Cerebellar nuclear complex (tissue), 1 donor: ENCODE results near the gene NELFCD.
"Not testable (repeated sequence)": the region's sequence is repeated elsewhere in the genome, so short reads cannot be mapped to it uniquely, and the experiment has no call there.

Source experiments
- DNase-seq, 2 experiments: peaks; one replicate each; lab custom pipeline; 2025; lab: John Stamatoyannopoulos, UW

The NELFCD gene

GRCh38 chr20:58973179-58973578, 7.9 kb upstream of the NELFCD start:
- no peak for DNase-seq

DNA sequence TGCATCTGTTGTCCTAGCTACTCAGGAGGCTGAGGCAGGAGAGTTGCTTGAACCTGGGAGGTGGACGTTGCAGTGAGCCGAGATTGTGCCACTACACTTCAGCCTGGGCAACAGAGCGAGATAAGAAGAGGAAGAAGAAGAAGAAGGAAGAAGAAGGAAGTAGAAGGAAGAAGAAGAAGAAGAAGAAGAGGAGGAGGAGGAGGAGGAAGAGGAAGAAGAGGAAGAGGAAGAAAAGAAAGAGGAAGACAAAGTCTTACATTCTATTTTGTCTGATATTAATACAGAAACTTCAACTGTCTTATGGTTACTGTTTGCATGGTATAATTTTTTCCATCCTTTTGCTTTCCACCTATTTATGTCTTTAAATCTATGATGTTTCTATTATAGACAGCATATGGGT, 7.2 kb upstream of the NELFCD start:
- DNase-seq, result no peak

GRCh38 chr20:58975353-58975752, 5.7 kb upstream of the NELFCD start:
- DNase-seq, result no peak

DNA sequence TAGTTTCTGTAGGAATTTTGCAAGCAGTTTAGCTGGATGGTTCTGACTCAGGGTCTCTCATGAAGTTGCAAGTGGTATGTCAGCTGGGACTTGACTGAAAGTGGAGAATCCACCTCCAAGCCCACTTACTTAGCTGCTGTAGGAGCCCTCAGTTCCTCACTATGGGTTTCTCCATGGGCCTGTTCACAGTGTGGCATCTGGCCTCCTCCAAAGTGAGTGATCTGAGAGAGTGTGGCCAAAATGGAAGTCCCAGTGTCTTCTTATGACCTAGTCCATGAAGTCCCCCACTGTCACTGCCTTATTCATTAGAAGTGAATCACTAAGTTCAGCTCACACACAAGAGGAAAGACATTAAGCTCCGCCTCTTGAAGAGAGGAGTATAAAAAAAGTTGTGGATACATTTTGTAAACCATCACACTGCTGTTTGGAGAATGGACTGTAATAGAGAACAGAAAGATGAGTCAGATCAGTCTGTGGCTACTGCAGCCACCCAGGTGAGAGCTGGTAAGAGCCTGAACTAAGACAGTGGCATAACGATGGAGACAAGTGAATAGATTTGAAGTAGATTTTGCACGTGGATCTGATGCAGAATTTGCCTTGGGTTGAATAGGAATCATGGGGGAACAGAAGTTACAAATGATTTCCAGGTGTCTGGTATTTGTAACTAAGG, 4.9 kb upstream of the NELFCD start:
- no peak for DNase-seq

DNA sequence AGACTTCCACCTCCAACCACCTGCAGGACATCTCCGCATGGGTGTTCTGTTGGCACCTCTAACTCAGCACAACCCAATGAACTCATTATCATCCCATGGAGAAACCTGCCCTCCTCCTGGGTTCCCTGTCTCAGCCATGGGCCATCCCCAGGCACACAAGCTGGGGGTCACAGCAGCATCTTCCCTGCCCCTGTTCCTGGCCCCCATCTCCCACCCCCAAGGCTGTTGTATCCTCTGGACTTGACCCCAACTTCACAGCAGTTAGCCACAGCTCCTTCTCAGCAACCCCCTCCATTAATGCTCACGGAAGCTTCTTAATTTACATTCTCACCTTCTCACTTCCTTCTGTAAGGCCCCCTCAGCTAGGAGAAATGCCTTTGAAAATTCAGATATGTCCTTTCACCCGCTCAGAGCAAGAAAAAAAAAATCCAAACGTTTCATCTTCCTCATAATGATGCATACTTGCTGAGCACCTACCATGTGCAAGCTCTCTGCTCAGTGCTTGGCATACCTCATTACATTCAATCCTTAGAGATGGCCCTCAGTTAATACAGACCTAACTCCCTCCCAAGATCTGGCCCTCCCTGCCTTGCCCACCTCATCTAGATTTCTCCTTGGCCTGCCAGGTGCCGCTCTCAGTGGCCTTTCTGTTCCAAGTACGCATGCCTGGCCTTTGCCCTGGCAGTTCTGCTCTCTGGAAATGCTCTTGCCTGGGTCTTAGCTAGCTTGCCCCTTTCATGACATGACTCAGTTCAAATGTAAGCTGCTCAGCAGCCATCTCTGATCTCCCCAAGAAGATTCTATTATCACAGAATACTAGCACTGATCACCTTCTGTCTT, 2.5 kb upstream of the NELFCD start:
- no peak for DNase-seq

DNA sequence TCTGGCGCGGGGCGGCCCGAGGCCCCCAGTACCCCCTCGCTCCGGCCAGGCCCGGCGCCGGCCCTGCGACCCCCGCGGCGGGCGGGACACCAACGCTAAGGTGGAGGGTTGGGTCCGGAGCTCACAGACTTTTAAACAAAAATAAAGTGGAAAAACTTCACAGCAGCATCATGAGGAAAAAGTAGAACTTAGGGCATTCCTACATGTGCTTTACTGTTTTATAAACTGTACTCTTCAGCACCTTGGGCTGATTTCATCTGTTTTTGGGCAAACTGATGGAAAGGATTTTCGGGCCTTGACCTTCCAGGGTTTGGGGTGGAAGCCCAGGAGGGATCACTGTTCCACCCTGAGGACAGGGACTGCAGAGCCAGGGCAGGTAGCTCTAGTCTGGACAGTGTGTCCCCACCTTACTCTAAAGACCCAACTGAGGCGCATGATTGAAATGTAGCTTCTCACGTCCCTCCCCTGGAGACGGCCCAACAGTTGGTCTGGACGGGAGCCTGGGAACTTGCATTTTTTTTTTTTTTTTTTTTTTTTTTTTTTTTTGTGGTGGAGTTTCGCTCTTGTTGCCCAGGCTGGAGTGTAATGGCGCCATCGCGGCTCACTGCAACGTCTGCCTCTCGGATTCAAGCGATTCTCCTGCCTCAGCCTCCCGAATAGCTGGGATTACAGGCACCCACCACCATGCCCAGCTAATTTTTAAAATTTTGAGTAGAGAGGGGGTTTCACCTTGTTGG, 740 bp downstream of the NELFCD start:
- DNase-seq, result no peak

GRCh38 chr20:58982406-58983114, 1.5 kb downstream of the NELFCD start:
- DNase-seq, result no peak

- not testable (repeated sequence) for DNase-seq
Measured at GRCh38 chr20:58983115-58983468, 2.0 kb downstream of the NELFCD start.

GRCh38 chr20:58984691-58985090, 3.6 kb downstream of the NELFCD start:
- DNase-seq, result no peak

- DNase-seq, result no peak
Measured at GRCh38 chr20:58985656-58986055, 4.6 kb downstream of the NELFCD start.

DNA sequence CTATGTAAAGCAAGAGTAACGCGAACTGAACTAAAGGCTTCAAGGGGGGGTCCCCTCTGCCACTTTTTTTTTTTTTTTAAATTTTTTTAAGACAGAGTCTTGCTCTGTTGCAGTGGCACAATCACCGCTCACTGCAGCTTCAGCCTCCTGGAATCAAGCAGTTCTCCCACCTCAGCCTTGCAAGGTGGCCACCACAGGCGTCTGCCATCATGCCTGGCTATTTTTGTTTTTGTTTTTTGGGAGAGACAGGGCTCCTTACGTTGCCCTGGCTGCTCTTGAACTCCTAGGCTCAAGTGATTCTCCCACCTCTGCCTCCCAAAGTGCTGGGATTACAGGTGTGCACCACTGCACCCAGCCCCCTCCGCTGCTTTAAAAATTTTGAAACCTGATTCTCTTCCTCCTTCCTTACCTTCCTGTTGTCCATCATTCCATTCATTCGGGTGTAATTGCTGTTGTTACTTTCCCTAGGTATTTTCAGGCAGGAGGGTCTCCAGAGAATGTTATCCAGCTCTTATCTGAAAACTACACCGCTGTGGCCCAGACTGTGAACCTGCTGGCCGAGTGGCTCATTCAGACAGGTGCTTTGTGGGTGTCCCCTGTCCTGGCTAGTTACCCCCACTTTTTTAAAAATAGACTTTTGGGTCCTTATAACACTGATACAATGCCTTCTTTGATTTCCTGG, 5.4 kb downstream of the NELFCD start:
- DNase-seq, result no peak

GRCh38 chr20:58986968-58987517, 6.0 kb downstream of the NELFCD start:
- DNase-seq, result no peak

DNA sequence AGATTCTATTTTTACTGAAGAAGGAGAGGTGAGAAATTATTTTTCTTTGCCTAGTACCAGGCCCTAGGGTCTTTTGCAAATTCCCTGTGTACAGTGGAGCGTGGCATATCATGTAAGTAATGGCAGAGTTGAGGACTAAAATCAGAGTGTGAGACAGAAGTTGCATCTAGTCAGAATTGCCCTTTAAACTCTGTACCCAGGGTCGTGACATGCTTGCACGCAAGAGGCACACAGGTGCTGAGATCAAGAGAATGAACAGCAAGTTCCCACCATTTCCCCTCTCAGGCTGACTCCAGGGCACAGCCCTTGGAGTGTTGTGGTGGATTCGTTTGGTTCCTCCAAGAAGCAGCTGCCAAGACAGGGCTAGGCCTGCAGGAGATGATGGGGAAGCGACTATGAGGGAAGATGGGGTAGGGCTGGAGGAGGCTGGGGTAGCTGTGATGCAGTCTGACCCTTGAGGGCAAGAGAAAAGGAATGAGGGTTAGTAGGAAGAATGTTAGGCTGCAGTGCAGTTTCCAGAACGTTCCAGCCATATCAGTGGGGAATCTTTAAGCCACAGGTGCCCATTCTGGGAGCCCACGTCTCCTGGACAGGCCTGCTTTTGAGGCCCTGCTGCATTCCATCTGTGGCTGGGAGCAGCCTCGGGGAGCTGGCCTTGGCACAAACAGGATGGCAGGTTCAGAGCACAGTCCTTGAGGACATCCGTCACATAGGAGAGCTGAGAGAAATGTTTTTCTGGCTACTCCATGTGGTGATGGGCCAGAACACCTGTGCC, 6.9 kb downstream of the NELFCD start:
- DNase-seq, result no peak

DNA sequence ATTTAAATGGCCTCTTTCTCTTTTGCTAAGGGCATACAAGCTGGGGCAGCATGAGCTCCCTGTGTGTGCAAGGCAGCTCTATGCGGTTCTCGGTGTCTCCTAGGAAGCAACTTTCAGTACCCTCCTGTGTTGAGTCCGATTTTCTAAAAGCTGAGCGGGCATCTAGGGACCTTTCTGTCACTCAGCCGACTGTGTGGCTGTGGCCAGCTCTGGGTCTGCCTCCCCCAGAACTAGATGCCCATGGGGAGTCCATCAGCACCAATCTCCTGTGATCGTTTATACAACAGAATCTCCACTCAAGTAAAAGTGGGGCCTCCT, 7.5 kb downstream of the NELFCD start:
- no peak for DNase-seq

- DNase-seq, result no peak
Measured at GRCh38 chr20:58989196-58989595, 8.1 kb downstream of the NELFCD start.

GRCh38 chr20:58990651-58991445, 9.8 kb downstream of the NELFCD start:
- DNase-seq, result no peak

GRCh38 chr20:58991715-58992114, 10.7 kb downstream of the NELFCD start:
- DNase-seq, result no peak

DNA sequence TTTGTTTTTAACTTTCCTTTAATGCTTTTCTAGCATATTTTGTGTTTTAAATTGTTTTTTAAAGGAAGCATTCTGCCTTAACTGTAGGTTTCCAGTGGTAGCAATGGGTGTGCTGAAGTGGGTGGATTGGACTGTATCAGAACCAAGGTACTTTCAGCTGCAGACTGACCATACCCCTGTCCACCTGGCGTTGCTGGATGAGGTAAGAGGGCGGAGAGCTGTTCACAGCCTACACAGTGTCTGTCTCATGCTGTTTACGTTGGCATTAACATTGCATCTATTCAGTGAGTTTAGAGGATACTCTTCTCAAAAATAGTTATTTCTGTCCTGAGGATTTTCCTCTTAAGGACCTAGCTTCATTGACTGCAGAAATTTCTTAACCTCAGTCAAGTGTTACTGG, 11.9 kb downstream of the NELFCD start:
- DNase-seq, result no peak

- no peak for DNase-seq
Measured at GRCh38 chr20:58993332-58994248, 12.5 kb downstream of the NELFCD start.
